Jurkat, Clone E6-1 (cell line): ENCODE results near the gene LGALS16.
A peak's percentile ranks its signal among the peaks of the same experiment; 100 is the strongest.
"Not testable (repeated sequence)": the region's sequence is repeated elsewhere in the genome, so short reads cannot be mapped to it uniquely, and the experiment has no call there.

Source experiments
- DNase-seq: peaks from one replicate; pipeline ENCODE4 v3.0.0-alpha.2; 2011; ENCODE audit warnings: low read depth, low spot score
- H3K4me3 ChIP-seq: 2 replicates; pipeline ENCODE4 v1.5.1; 2011; ENCODE audit warnings: mild to moderate bottlenecking, low read length, control low read depth, moderate library complexity

LGALS16 gene

GRCh38 chr19:39673862-39674261 lies 18.1 kb downstream of the LGALS16 start:
- not testable (repeated sequence) for H3K4me3 ChIP-seq, DNase-seq

DNA sequence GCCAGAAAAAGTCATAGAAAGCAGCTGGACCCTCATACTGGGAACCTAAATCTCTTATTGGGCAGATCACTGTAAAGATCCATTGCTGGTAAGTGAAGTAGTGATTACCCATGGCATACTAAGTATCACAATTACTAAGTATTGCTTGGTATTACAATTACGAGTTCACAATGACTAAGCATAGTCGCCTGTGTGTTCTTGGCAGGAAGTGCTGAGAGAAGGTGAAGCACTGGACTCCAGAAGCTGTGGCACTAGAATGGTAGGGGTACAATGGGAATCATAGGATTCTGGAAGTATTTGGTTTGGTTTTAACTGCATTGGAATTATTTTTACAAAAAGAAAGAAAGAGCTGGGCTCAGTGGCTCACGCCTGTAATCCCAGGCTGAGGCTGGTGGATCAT lies 20.3 kb downstream of the LGALS16 start:
- no peak for DNase-seq
- no peak overlapping the region for H3K4me3 ChIP-seq

DNA sequence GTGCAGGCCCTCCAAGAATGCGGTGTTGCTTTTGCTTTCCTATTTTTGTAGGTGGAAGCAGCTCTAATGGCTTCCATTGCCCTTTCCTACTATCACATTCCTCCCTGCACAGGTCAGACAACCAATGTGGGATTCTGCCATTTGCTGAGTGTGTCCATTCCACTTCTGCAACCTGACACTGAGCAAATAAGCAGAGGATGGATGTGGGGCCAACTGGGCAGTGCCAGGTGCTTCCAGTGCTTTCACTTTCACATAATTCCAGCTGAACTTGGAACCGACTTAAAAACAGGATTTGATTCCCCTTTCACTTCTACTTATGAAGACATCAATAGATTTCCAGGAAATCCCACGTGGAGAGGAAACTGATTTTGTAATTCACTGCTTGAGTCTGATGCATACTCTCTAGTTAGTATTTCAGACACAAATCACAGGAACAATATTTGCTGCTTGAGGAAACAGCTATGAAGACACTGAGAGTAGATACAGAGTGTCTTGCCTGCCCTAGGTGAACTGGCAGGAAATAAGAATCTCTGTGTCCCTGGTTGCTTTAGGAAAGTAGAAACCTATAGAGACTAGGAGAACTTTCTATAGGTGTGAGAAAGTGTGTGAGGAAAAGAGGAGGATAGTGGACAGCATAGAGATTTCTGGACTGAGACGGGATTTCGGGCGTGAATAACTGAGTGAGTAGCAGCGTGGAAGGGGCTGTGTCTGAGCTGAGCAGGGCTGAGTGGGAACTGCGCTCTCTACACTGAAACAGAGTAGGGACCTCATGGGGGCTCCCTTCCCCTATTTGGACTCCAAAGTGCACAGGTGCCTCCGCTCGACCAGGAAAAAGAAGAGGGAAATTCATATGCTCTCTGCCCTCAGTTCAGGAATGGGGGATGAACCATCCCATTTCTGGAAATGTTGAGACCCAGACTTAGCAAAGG lies 22.5 kb downstream of the LGALS16 start:
- DNase-seq = no peak
- H3K4me3 ChIP-seq = no peak overlapping the region

DNA sequence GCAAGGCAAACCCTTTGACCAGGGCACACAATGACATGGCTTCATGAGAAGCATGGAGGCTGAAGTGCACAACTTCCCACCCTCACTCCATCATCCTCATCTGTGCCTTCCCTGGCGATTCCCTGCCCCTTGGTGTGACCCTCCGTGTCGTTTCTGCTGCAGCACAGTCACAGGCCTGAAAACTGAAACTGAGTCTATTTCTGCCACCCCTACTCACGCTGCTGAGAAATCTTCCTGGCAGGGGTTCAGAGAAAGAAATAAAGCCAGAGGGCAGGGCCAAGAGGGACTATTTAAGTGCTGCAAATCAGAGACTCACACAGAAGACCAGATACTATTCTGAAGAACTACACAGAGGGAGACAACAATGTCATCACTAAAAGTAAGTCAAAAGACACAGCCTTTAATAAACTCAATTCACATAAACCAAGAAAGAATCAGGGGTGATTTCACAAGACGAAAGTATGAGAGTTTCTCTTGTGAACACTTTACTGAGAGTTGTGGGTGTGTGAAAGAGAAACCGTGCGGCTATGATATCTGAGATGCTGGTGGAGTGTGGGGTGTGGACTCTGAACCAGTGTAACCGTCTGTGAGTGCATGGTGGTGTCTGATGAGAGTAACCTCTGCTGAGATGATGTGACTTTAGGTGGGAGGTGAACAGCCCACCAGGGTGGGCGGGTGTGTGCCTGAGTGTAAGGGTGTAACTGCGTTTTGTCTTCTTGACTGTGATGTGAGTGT lies 23.5 kb downstream of the LGALS16 start:
- H3K4me3 ChIP-seq = no peak overlapping the region
- no peak for DNase-seq

DNA sequence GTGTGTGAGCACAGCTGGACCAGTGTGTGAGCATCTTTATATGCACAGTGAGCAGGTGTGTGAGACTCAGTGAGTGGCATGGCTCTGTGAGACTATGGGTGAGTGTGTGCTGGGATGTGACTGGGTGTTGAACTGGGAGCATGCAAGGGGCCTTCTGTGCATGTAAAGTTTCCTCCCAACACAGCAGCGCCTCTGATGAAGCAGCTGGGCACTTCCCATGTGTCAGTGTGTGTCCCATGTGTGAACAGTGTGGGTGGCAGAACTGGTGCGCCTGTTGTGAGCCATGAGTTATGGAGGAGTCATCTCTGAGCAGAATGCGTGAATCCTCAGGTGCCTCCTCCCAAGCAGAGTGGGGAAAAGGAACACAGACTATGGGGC lies 24.1 kb downstream of the LGALS16 start:
- H3K4me3 ChIP-seq = no peak overlapping the region
- DNase-seq = no peak

DNA sequence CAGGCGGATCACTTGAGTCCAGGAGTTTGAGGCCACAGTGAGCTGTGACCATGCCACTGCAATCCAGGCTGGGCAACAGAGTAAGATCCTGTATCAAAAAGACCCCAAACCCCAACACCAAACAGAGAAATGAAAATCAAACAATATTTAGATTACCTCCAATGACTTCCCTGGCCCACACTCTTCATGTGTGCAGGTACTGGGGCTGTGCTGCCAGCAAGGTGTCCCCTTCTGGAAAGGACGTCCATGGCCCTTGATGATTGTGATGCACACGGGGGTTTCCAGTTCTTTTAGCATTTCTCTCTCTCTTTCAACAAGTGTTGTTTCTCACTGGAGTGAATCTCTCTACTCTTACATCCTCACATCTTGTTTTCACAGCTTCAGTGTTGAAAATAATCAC lies 24.9 kb downstream of the LGALS16 start:
- H3K4me3 ChIP-seq = no peak overlapping the region
- DNase-seq = no peak

GRCh38 chr19:39681416-39681815 lies 25.7 kb downstream of the LGALS16 start:
- H3K4me3 ChIP-seq = no peak overlapping the region
- DNase-seq = no peak

DNA sequence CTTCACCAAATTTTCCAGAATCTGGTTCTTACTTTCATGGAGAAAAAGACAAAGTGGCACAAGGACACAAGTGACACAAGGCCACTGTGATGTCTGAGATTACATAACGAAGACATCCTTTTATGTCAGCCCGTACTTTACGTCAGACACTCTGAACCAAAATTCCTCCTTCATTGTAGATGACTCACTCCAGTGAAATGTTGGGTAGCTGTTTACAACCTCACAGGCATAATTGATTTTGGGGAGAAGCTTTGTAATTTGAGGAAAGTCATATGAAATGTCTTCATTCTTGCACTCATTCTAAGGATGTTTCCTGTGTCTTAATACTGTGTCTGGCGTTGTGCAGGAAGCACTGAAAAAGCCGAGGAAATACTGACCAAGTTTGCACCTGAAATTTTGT lies 28.6 kb downstream of the LGALS16 start:
- DNase-seq = no peak

DNA sequence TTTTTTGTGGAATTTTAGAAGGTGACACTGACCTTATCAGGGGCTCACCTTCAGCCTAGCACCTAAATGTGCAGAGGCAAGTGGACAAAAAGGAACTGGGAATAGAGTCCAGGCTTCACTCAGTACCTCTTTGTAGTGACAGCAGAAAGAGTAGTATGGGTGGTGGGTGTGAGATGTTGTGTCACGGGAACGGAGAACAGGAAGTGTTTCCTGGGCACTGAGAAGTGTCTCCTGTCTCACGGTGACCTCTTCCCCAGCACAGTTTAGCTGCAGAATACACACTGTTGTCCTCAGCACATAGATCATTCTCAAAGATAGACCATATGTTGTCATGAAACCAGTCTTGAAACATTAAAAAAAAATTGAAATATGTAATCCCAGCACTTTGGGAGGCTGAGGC lies 31.0 kb downstream of the LGALS16 start:
- DNase-seq = no peak
- no peak overlapping the region for H3K4me3 ChIP-seq

More for the DNA sequence above, 28.6 kb downstream of the LGALS16 start:
- no peak overlapping the region for H3K4me3 ChIP-seq

DNA sequence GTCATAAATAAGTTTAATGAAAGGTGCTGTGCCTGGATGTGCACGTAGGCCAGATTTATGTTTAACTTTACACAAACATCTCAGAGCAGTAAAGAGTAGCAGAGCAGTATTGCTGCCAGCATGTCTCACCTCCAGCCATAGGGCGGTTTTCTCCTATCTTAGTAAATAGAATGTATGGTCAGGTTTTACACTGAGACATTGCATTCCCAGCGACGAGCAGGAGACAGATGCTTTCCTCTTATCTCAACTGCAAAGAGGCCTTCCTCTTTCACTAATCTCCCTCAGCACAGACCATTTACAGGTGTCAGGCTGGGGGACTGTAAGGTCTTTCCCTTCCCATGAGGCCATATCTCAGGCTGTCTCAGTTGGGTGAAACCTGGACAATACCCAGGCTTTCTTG lies 32.9 kb downstream of the LGALS16 start:
- not testable (repeated sequence) for H3K4me3 ChIP-seq, DNase-seq

DNA sequence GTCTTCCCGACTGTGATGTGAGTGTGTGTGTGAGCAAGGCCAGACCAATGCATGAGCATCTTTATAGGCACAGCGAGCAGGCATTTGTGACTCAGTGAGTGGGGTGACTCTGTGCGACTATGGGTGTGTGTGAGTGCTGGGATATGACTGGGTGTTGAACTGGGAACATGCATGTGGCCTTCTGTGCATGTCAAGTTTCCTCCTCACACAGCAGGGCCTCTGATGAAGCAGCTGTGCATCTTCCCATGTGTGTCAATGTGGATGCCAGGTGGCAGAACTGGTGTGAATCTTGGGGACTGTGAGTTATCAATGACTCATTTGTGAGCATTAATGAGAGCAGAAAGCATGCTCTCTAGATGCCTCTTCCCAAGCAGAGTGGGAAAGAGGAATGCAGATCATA lies 36.5 kb downstream of the LGALS16 start:
- no peak for DNase-seq
- H3K4me3 ChIP-seq = no peak overlapping the region

- no peak for DNase-seq
- no peak overlapping the region for H3K4me3 ChIP-seq
Measured at GRCh38 chr19:39692822-39693221, 37.1 kb downstream of the LGALS16 start.

GRCh38 chr19:39695759-39696158 lies 40.0 kb downstream of the LGALS16 start:
- no peak overlapping the region for H3K4me3 ChIP-seq
- no peak for DNase-seq

- DNase-seq = no peak
- H3K4me3 ChIP-seq = no peak overlapping the region
Measured at GRCh38 chr19:39696387-39696786, 40.7 kb downstream of the LGALS16 start.

DNA sequence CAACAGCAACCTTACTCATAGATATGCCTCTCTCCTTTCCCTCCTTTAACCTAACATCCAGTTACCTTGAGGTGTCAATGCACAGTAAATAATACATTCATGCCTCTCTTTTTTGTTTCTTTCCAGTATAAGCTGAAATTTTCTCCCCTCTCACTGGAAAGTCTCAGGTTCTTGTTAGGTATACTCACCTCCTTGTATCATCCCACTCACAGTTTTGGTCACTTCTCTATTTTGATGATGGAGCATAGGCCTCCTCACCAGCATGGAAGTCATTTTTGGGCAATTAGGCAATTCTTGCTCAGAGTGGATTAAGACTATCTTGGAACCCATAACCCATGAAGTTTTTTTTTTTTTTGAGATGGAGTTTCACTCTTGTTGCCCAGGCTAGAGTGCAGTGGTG lies 42.8 kb downstream of the LGALS16 start:
- DNase-seq = no peak
- no peak overlapping the region for H3K4me3 ChIP-seq

GRCh38 chr19:39701291-39701690 lies 45.6 kb downstream of the LGALS16 start:
- DNase-seq = no peak
- H3K4me3 ChIP-seq = no peak overlapping the region

- H3K4me3 ChIP-seq = no peak within 1 kb of the TSS
- DNase-seq = no peak
Measured at GRCh38 chr19:39704181-39705044, 48.7 kb downstream of the LGALS16 start, which contains the start of gene LGALS14. TSS of gene LGALS14 (plus strand) at chr19:39704481. CDS start at chr19:39704529, 48 bp downstream.

- H3K4me3 ChIP-seq = no peak overlapping the region
- peak; percentile 26 for DNase-seq
Measured at GRCh38 chr19:39705578-39706188, 50.0 kb downstream of the LGALS16 start.

DNA sequence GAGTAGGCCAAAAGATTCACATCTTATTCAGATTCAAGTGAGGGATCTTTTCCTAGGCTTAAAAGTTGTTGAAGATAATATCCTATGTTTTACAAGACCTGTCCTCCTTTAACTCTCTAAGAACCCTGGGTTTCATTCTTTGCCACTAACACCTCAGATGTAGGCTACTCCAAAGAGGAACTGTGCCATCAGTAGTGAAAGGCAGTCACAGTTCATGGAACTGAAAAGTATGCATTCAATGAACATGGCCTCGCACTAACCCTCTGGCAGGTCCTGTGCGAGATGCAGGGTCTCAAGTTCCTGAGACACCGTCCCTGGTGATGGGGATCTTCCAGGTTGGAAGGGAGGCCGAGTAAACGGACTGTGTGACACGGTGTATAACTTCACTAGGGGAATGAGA lies 52.9 kb downstream of the LGALS16 start:
- DNase-seq = no peak
- H3K4me3 ChIP-seq = no peak overlapping the region
